WTC11 (cell line): ENCODE measurements around the gene JAKMIP1. TPM values are rescaled to one million over a fixed set of nuclear protein-coding genes. Genes with fewer than 3 reads are reported as not detected.

Experiments
- ATAC-seq: fragments of 200-7000 bp; cut with Tn5 transposase; 2 replicates; pipeline ENCODE4 v1.10.0; 2021; ENCODE audit warnings: mild to moderate bottlenecking, moderate library complexity
- CTCF ChIA-PET: fragments of 300-600 bp; sonication (Branson Sonifier 250); formaldehyde crosslinking; loops from one replicate; lab custom pipeline; 2021; ENCODE audit warnings: antibody characterized with exemption; lab: Charles Lee
- POLR2A ChIA-PET: fragments of 350-600 bp; sonication (Branson Sonifier 250); formaldehyde crosslinking; loops from one replicate; lab custom pipeline; 2021; ENCODE audit warnings: antibody characterized with exemption; lab: Charles Lee
- DNase-seq: peaks from one replicate; pipeline ENCODE4 v3.0.0; 2021; ENCODE audit warnings: low spot score
- H3K27ac Mint-ChIP-seq: 2 replicates; pipeline ENCODE4 v1.8.0; 2021; ENCODE audit warnings: mixed read lengths
- H3K27me3 Mint-ChIP-seq: 2 replicates; pipeline ENCODE4 v1.8.0; 2021; ENCODE audit warnings: low read depth, mild to moderate bottlenecking, moderate library complexity, mixed read lengths
- H3K36me3 Mint-ChIP-seq: 2 replicates; pipeline ENCODE4 v1.8.0; 2021; ENCODE audit warnings: mixed read lengths
- H3K4me1 Mint-ChIP-seq: 2 replicates; pipeline ENCODE4 v1.8.0; 2022; ENCODE audit warnings: mixed read lengths
- H3K4me3 Mint-ChIP-seq: 2 replicates; pipeline ENCODE4 v1.8.0; 2021; ENCODE audit warnings: mild to moderate bottlenecking, moderate library complexity, mixed read lengths
- H3K9me3 Mint-ChIP-seq: 2 replicates; pipeline ENCODE4 v1.8.0; 2021; ENCODE audit warnings: mixed read lengths
- ETV6 ChIP-seq: sonication (generic); formaldehyde crosslinking; IDR thresholded peaks from 2 replicates; pipeline ENCODE4 v1.8.1; 2022; ENCODE audit warnings: mild to moderate bottlenecking, missing genetic modification reagents
- HMGA2 ChIP-seq: fragments of 250-450 bp; sonication (Bioruptor Pico); IDR thresholded peaks from 2 replicates; pipeline ENCODE4 v1.4.0; 2021; ENCODE audit warnings: mild to moderate bottlenecking, moderate library complexity
- HMGXB4 ChIP-seq: sonication (generic); formaldehyde crosslinking; IDR thresholded peaks from 2 replicates; pipeline ENCODE4 v1.8.1; 2023; ENCODE audit warnings: mild to moderate bottlenecking, moderate library complexity, missing genetic modification reagents
- SMAD4 ChIP-seq: sonication (generic); formaldehyde crosslinking; IDR thresholded peaks from 2 replicates; pipeline ENCODE4 v1.8.0; 2022; ENCODE audit warnings: mild to moderate bottlenecking, missing genetic modification reagents
- ZBTB21 ChIP-seq: sonication (generic); formaldehyde crosslinking; IDR thresholded peaks from 2 replicates; pipeline ENCODE4 v1.8.1; 2023; ENCODE audit warnings: mild to moderate bottlenecking, missing genetic modification reagents, borderline replicate concordance
- ZBTB43 ChIP-seq: sonication (generic); formaldehyde crosslinking; IDR thresholded peaks from 2 replicates; pipeline ENCODE4 v1.8.1; 2023; ENCODE audit warnings: mild to moderate bottlenecking, missing genetic modification reagents
- ZNF416 ChIP-seq: fragments of 250-450 bp; sonication (Bioruptor Pico); IDR thresholded peaks from 2 replicates; pipeline ENCODE4 v1.9.0; 2021; ENCODE audit warnings: mild to moderate bottlenecking, inconsistent platforms
- ZSCAN18 ChIP-seq: fragments of 250-450 bp; sonication (Bioruptor Pico); IDR thresholded peaks from 2 replicates; pipeline ENCODE4 v2.1.2; 2022; ENCODE audit warnings: mild to moderate bottlenecking, moderate library complexity
- total RNA-seq: library from RNA; stranded (reverse); gene quantifications from 3 replicates; pipeline ENCODE4 v1.2.3, GENCODE V29; 2021
- TF ChIP-seq, protein P1 (sequence below): sonication (generic); formaldehyde crosslinking; IDR thresholded peaks from 2 replicates; pipeline ENCODE4 v1.8.0; 2022; ENCODE audit warnings: missing genetic modification reagents
- TF ChIP-seq, protein P2 (sequence below): fragments of 250-450 bp; sonication (Bioruptor Pico); conservative IDR thresholded peaks from 2 replicates; pipeline ENCODE4 v1.9.0; 2021; ENCODE audit warnings: mild to moderate bottlenecking
- TF ChIP-seq, protein P3 (sequence below): sonication (generic); formaldehyde crosslinking; IDR thresholded peaks from 2 replicates; pipeline ENCODE4 v1.8.0; 2023; ENCODE audit warnings: mild to moderate bottlenecking, missing genetic modification reagents
- TF ChIP-seq, protein P4 (sequence below): sonication (generic); formaldehyde crosslinking; IDR thresholded peaks from 2 replicates; pipeline ENCODE4 v1.8.1; 2022; ENCODE audit warnings: mild to moderate bottlenecking, moderate library complexity, missing genetic modification reagents

JAKMIP1 gene
- total RNA-seq, 1 experiment from 2014 or later: 4.0 TPM

DNA sequence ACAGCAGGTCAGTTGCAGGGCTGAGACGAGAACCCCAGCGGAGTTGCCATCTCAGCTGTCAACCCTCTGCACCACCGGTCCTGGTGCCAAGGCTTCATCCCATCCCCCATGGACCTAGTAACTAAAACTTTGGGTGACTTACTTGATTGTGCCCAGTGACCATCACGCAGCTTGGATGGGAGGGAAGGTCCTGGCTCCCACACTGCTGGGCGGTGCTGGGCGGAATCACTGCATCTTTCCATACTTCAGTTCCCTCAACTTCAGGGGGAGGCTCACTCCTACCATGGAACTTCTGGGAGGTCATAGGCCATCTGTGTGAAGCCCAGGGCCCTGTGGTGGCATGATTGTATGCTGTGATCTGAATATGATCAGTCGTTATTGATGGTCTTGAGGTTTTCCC is 26.2 kb upstream of the JAKMIP1 start:
- ATAC-seq (no peak), DNase-seq (no peak)
- H3K27me3 Mint-ChIP-seq: peaks cover 9% of the 10 kb centered on the region
- no peaks in the 10 kb centered on the region for H3K36me3 Mint-ChIP-seq
- ChIA-PET CTCF (interaction anchor here (0.8 kb wide), 1 partner anchor 101 kb away, joined by 3 read pairs; no protein-coding TSS in a partner anchor), POLR2A (no interaction called here)
- no peak for TF ChIP-seq ZBTB21 (CRISPR knock-in tag)
- TF ChIP-seq, protein P1, sequence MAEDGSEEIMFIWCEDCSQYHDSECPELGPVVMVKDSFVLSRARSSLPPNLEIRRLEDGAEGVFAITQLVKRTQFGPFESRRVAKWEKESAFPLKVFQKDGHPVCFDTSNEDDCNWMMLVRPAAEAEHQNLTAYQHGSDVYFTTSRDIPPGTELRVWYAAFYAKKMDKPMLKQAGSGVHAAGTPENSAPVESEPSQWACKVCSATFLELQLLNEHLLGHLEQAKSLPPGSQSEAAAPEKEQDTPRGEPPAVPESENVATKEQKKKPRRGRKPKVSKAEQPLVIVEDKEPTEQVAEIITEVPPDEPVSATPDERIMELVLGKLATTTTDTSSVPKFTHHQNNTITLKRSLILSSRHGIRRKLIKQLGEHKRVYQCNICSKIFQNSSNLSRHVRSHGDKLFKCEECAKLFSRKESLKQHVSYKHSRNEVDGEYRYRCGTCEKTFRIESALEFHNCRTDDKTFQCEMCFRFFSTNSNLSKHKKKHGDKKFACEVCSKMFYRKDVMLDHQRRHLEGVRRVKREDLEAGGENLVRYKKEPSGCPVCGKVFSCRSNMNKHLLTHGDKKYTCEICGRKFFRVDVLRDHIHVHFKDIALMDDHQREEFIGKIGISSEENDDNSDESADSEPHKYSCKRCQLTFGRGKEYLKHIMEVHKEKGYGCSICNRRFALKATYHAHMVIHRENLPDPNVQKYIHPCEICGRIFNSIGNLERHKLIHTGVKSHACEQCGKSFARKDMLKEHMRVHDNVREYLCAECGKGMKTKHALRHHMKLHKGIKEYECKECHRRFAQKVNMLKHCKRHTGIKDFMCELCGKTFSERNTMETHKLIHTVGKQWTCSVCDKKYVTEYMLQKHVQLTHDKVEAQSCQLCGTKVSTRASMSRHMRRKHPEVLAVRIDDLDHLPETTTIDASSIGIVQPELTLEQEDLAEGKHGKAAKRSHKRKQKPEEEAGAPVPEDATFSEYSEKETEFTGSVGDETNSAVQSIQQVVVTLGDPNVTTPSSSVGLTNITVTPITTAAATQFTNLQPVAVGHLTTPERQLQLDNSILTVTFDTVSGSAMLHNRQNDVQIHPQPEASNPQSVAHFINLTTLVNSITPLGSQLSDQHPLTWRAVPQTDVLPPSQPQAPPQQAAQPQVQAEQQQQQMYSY: no peak
- TF ChIP-seq, protein P2, sequence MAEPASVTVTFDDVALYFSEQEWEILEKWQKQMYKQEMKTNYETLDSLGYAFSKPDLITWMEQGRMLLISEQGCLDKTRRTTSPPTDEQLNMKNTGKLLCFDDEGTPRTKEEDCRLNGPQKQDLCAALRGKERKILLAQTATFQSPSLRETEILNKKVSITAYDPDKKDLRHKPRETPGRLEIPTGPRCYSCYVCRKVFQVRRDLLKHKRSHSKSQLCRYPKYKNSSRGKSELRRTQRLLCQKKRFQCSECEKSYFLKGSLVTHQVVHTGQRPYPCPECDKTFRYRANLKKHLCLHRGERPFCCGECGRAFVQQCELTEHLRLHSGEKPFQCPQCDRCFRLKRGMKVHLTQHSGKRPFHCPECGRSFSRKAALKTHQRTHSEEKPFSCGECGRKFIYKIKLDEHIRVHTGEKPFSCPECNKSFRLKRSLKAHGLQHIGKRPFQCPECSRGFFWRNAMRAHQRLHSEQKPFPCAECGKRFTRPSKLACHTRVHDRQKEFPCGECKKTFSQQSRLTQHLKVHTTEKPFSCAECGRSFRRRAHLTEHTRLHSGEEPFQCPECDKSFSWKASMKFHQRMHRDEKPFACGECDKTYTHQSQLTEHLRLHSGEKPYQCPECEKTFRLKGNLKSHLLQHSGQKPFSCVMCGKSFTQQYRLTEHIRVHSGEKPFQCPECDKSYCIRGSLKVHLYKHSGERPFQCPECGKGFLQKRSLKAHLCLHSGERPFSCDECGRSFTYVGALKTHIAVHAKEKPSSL (CRISPR knock-in tag): no peak
- TF ChIP-seq ZNF416 (CRISPR knock-in tag): no peak
- TF ChIP-seq, protein P3, sequence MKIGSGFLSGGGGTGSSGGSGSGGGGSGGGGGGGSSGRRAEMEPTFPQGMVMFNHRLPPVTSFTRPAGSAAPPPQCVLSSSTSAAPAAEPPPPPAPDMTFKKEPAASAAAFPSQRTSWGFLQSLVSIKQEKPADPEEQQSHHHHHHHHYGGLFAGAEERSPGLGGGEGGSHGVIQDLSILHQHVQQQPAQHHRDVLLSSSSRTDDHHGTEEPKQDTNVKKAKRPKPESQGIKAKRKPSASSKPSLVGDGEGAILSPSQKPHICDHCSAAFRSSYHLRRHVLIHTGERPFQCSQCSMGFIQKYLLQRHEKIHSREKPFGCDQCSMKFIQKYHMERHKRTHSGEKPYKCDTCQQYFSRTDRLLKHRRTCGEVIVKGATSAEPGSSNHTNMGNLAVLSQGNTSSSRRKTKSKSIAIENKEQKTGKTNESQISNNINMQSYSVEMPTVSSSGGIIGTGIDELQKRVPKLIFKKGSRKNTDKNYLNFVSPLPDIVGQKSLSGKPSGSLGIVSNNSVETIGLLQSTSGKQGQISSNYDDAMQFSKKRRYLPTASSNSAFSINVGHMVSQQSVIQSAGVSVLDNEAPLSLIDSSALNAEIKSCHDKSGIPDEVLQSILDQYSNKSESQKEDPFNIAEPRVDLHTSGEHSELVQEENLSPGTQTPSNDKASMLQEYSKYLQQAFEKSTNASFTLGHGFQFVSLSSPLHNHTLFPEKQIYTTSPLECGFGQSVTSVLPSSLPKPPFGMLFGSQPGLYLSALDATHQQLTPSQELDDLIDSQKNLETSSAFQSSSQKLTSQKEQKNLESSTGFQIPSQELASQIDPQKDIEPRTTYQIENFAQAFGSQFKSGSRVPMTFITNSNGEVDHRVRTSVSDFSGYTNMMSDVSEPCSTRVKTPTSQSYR (CRISPR knock-in tag): no peak
- no peak for TF ChIP-seq HMGXB4 (CRISPR knock-in tag)
- TF ChIP-seq ETV6 (CRISPR knock-in tag): no peak
- TF ChIP-seq SMAD4: no peak
- TF ChIP-seq ZSCAN18 (CRISPR knock-in tag): no peak
- TF ChIP-seq ZBTB43 (CRISPR knock-in tag): no peak
- TF ChIP-seq, protein P4, sequence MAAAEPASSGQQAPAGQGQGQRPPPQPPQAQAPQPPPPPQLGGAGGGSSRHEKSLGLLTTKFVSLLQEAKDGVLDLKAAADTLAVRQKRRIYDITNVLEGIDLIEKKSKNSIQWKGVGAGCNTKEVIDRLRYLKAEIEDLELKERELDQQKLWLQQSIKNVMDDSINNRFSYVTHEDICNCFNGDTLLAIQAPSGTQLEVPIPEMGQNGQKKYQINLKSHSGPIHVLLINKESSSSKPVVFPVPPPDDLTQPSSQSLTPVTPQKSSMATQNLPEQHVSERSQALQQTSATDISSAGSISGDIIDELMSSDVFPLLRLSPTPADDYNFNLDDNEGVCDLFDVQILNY (CRISPR knock-in tag): no peak
- no peak for TF ChIP-seq HMGA2 (CRISPR knock-in tag)
- peaks cover 2% of the 10 kb centered on the region; the same call in 1 of the 2 replicates for H3K4me1 Mint-ChIP-seq
- H3K27ac Mint-ChIP-seq: no peak overlapping the region
- H3K9me3 Mint-ChIP-seq: peaks cover 4% of the 10 kb centered on the region; the same call in 1 of the 2 replicates
- H3K4me3 Mint-ChIP-seq: no peak overlapping the region
